GM12874 (cell line): ENCODE results near the gene CASKIN2.

ENCODE experiments used
- TF ChIP-seq, protein P1 (sequence below): IDR thresholded peaks from 2 replicates; pipeline ENCODE4 v1.5.1; 2011; ENCODE audit warnings: low read depth, mild to moderate bottlenecking, control low read depth, low read length, moderate library complexity; ENCODE audit not compliant: insufficient read depth

The CASKIN2 gene

DNA sequence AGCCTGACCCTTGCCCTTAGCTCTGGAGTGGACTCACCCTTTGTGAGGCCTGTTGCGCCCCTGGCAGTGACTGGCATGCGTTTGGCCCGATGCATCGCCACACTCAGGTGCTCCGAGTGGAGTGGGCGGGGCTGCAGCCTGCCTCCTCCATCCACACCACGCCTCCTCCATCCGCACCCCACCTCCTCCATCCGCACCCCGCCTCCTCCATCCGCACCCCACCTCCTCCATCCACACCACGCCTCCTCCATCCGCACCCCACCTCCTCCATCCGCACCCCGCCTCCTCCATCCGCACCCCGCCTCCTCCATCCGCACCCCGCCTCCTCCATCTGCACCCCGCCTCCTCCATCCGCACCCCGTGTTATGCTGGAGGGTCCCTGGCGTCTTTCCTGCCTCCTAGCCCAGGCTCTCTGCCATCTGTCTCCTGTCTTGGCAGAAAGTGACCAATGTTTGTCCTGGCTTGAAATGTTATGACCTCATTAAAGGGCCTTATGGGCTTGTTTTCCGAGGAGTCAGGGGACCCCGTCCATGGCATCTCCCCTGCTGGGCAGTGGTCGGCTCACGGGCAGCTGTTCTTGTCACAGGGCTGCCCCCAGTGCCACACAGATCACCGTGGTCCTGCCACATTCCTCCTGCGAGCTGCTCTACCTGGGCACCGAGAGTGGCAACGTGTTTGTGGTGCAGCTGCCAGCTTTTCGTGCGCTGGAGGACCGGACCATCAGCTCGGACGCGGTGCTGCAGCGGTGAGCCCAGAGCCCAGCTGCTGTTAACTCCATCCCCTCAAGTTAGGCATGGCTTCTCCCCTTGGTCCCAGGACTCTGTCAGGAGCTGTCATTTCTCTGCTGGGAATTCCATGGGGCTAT lies 43.6 kb upstream of the CASKIN2 start:
- TF ChIP-seq, protein P1, sequence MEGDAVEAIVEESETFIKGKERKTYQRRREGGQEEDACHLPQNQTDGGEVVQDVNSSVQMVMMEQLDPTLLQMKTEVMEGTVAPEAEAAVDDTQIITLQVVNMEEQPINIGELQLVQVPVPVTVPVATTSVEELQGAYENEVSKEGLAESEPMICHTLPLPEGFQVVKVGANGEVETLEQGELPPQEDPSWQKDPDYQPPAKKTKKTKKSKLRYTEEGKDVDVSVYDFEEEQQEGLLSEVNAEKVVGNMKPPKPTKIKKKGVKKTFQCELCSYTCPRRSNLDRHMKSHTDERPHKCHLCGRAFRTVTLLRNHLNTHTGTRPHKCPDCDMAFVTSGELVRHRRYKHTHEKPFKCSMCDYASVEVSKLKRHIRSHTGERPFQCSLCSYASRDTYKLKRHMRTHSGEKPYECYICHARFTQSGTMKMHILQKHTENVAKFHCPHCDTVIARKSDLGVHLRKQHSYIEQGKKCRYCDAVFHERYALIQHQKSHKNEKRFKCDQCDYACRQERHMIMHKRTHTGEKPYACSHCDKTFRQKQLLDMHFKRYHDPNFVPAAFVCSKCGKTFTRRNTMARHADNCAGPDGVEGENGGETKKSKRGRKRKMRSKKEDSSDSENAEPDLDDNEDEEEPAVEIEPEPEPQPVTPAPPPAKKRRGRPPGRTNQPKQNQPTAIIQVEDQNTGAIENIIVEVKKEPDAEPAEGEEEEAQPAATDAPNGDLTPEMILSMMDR, result no peak

DNA sequence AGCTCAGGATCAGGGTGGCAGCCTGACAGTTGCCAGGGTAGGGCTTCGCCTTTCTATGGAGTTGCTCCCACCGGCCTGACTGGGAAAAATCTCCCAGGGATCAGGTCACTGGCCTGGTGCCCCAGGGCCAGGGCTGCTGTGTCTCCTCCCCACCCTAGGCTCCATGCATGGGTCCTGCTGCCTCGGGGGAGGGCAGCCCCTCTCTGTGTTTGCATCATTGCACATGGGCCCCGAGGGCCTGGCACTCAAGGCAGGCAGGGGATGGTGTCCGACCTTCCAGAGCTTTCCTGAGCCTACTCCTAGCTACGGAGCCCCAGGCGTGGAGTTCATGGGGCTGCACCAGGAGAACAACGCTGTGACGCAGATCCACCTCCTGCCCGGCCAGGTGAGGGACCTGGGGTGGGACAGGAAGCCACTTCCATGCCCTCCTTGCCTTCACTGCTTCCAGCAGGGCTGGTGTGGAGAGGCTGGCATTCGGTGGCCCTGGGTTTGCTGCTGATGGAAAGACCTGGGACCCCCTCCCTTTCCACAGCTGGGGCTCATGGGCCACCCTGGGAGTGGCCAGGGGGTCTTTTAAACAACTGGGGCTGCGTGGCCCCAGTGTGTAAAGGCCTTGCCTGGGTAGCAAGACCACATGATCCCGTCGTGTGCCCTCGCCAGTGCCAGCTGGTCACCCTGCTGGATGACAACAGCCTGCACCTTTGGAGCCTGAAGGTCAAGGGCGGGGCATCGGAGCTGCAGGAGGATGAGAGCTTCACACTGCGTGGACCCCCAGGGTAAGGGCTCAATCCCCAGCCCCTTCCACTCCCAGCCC lies 42.7 kb upstream of the CASKIN2 start:
- TF ChIP-seq, protein P1, result no peak

DNA sequence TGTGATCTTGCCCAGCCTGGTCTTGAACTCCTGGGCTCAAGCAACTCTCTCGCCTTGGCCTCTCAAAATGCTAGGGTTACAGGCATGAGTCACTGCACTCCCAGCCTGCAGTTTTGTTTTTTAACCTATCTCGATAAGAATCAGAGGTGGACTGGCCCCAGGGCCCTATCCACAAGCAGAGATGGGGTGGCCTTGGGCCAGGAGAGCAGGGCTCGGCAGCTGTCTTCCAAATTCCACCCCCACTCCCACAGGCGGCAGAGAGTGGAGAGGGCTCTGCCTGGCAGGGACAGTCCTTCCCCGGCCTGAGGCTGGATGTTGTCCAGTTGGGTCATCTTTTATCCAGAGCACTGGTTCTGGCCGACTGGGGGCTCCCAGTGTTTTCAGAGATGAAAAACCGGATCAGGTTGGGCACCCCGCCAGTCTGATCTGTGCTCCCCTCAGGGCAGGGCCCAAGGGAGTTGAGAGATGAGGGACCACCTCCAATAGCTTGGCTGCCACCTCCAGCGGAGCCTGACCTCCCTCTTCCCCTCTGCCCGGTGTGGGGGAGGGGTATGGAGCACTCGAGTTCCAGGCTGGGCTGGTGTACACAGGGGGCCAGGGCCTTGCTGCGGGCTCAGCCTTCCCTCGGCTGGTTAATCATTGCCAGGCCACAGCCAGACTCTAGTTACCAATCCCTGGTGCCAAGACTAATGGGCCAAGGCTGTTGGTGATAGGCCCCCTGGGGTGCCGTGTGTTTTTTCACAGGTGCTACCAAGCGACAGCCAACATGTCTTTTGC lies 41.9 kb upstream of the CASKIN2 start:
- TF ChIP-seq, protein P1, result no peak

DNA sequence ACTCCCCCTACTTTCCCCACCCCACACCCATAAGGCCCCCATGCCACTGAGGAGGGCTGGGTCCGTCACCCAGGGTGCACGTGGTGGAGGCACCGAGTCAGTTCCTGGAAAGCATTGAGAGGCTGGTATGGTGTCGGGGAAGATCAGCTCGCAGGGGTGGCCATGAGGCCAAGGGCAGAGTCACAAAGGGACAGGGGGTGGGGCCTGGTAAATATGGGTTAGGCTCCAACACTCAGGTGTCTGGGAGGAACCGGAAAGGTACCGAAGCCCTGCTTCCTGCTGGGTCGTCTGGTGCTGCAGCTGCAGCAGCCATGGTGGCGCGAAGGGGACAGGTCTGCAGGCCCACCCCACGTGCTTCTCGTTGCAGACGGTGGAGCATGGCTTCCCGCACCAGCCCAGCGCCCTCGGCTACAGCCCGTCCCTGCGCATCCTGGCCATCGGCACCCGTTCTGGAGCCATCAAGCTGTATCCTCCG lies 40.4 kb upstream of the CASKIN2 start:
- TF ChIP-seq, protein P1, result no peak

DNA sequence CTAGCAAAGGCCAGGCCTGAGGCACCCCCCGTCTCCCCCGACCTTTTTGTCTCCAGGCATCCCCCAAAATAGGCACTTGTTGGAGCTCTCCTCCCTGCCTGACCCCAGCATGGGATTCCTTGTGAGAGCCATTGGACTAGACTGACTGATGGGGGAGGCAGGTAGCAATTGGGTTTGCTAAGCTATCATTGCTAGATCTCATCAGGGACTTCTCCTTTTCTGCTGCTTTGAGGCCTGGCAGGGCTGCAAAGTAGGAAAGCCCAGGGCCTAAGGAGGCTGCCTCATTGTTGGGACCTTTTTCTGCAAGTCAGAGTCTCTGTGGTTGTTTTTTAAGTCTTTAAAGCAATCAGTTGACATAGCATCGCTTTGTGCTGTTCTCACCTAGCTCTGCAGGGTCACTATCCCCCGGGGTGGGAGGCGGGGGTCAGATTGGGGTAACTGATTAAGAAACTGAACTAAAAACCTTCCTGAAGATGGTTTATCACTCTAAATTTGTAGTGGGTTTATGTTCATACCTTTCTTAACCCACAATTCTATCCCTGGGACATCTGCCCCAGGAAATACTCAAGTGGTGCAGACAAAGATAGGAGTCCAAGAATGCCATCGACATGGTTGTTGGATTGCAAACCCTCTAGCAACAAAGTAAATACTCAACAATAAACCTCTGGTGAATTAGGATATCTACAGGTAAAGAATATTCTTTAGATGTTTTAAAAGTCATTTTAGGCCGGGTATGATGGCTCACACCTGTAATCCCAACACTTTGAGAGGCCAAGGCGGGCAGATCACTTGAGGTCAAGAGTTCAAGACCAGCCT lies 38.2 kb upstream of the CASKIN2 start:
- TF ChIP-seq, protein P1, result no peak

DNA sequence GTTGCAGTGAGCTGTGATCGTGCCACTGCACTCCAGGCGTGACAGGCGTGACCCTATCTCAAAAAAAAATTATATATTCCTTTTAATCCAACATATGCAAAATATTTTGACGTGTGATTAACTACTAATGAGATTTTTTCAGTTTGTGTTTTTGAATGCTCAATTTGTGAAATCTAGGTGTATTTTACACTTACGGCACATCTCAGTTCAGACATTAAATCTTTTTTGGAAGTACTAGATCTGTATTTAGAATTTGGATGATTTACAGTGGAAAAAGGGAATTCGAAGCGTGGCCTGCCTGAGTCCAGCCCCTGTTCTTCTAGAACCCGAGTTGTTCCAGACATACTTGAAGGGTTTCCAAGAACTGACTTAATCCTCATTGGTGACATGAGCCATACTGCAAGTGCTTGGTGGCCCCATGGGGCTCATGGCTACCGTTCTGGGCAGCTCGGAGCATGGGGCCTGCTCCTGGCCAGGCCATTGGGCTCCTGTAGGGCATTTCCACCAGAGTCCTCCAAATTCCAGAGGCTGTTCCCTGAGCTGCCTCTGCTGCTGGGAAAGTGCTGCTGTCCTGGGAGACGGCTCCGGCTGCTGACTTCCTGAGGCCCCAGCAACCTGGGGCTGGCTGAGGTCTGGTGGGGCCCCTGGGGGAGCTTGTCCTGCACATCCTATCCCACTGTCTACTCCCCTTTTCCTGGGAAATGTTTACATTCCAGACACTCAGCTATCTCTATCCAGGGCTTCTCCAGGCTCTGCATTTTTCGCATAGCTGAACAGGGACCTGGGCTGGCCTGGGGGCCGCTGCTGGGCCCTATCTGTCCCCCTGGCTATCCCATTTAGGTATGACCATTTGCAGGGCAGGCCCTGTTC lies 37.3 kb upstream of the CASKIN2 start:
- TF ChIP-seq, protein P1, result no peak
